Inflammatory macrophage (primary cell): ENCODE data around the gene KDM3B.

Experiments
- DNase-seq, 2 donors: peaks; one replicate each; pipeline ENCODE4 v3.0.0-alpha.2; 2020 to 2022

KDM3B gene

GRCh38 chr5:138391859-138392386 is 39.4 kb downstream of the KDM3B start:
- DNase-seq, result no peak

- DNase-seq, result no peak
These were observed 50.2 kb downstream of the KDM3B start for GRCh38 chr5:138402640-138403039.

- no peak for DNase-seq
These were observed 55.5 kb downstream of the KDM3B start for GRCh38 chr5:138408023-138408422.

- peak; percentile 7 to 35 for DNase-seq
These were observed 58.6 kb downstream of the KDM3B start for GRCh38 chr5:138410996-138411640.

- no peak for DNase-seq
These were observed 66.0 kb downstream of the KDM3B start for GRCh38 chr5:138418444-138418843.

- DNase-seq, result no peak
These were observed 72.6 kb downstream of the KDM3B start for GRCh38 chr5:138425079-138425478.

- DNase-seq, result no peak
These were observed 83.5 kb downstream of the KDM3B start for GRCh38 chr5:138435943-138436342.

GRCh38 chr5:138438003-138438723 is 85.7 kb downstream of the KDM3B start:
- no peak for DNase-seq

- DNase-seq, result peak; percentile 46 to 67
These were observed 86.4 kb downstream of the KDM3B start, which contains the start of gene REEP2 for GRCh38 chr5:138438724-138439476. REEP2 (plus strand) TSS chr5:138439057; CDS start chr5:138439209, 152 bp downstream.

GRCh38 chr5:138439477-138440158 is 87.1 kb downstream of the KDM3B start:
- DNase-seq, result no peak

GRCh38 chr5:138440159-138441073 is 87.9 kb downstream of the KDM3B start:
- DNase-seq, result no peak

- DNase-seq, result no peak
These were observed 88.7 kb downstream of the KDM3B start for GRCh38 chr5:138441221-138441620.

- DNase-seq, result no peak
These were observed 91.7 kb downstream of the KDM3B start for GRCh38 chr5:138444078-138444773.

- no peak for DNase-seq
These were observed 92.5 kb downstream of the KDM3B start for GRCh38 chr5:138444774-138445546.

GRCh38 chr5:138445547-138446271 is 93.2 kb downstream of the KDM3B start:
- no peak for DNase-seq

- no peak for DNase-seq
These were observed 95.6 kb downstream of the KDM3B start for GRCh38 chr5:138448070-138448469.

- no peak for DNase-seq
These were observed 96.3 kb downstream of the KDM3B start for GRCh38 chr5:138448481-138449398.
